ENCODE data around the gene ROBO1. TPM values are rescaled to one million over a fixed set of nuclear protein-coding genes. Genes with fewer than 3 reads are reported as not detected.

The ROBO1 gene
- total RNA-seq, 1 donor from 2014 or later: 169 TPM

DNA sequence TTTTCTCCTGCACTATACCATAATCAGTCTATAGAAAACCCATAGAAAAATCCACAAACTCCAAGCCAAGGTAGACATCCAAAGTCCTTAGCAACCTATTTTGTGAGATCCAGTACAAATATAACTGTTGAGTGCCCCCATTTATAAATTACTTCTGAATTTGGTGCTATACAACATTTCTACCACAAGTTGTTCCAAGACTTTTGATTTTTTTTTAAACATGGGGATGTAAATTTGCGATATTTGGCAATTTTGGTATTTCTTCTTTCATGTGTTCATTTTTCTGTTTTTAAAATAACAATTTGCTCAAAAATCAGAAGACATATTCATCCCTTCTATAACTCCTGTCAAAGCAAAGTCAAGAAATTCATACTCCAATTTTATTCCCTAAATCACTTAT is 763.8 kb downstream of the ROBO1 start:
- peaks cover 14% of the 10 kb centered on the region for H3K4me1 Mint-ChIP-seq
- no peaks in the 10 kb centered on the region for H3K36me3 ChIP-seq
- peaks cover 3% of the 10 kb centered on the region for H3K36me3 Mint-ChIP-seq
- peaks cover 69% of the 10 kb centered on the region for H4K20me1 ChIP-seq (ENCODE audit: low read depth)
- H2AFZ ChIP-seq (replicated peaks): no peak overlapping the region
- no peak overlapping the region for H3K4me3 ChIP-seq
- H3K4me2 ChIP-seq: no peak overlapping the region
- no peak for TF ChIP-seq EZH2 (IDR thresholded peaks at IDR 0.05)
- H3K9me3 Mint-ChIP-seq: peaks cover 7% of the 10 kb centered on the region
- no peaks in the 10 kb centered on the region for H3K9me3 ChIP-seq (ENCODE audit: low read depth)
- no peak for DNase-seq (ENCODE audit: low spot score)
- no peaks in the 10 kb centered on the region for H3K27me3 ChIP-seq
- peaks cover 100% of the 10 kb centered on the region for H3K79me2 ChIP-seq (ENCODE audit: low read depth)
- no peak overlapping the region for H3K9ac ChIP-seq
- H3K27me3 Mint-ChIP-seq (ENCODE audit: insufficient read depth, low read depth): peaks cover 2% of the 10 kb centered on the region
- H3K27ac ChIP-seq: no peak overlapping the region
- H3K4me3 Mint-ChIP-seq: no peak overlapping the region
- peaks cover 22% of the 10 kb centered on the region for H3F3A ChIP-seq (ENCODE audit: low read depth)
- peaks cover 59% of the 10 kb centered on the region for H3K4me1 ChIP-seq
- no peak overlapping the region for H3K27ac Mint-ChIP-seq

- H3K9ac ChIP-seq: no peak overlapping the region
- peaks cover 52% of the 10 kb centered on the region for H3K4me1 ChIP-seq
- no peaks in the 10 kb centered on the region for H3K36me3 ChIP-seq
- no peak overlapping the region for H3K27ac Mint-ChIP-seq
- peaks cover 14% of the 10 kb centered on the region for H3K4me1 Mint-ChIP-seq
- peaks cover 58% of the 10 kb centered on the region for H4K20me1 ChIP-seq (ENCODE audit: low read depth)
- no peaks in the 10 kb centered on the region for H3K27me3 ChIP-seq
- TF ChIP-seq CTCF (IDR thresholded peaks at IDR 0.05): no peak
- TF ChIP-seq EZH2 (IDR thresholded peaks at IDR 0.05): no peak
- TF ChIP-seq EZH2phosphoT487 (IDR thresholded peaks at IDR 0.05): no peak
- H3K79me2 ChIP-seq (ENCODE audit: low read depth): peaks cover 100% of the 10 kb centered on the region
- no peaks in the 10 kb centered on the region for H3K27me3 Mint-ChIP-seq (ENCODE audit: insufficient read depth, low read depth)
- no peaks in the 10 kb centered on the region for H3K9me3 ChIP-seq (ENCODE audit: low read depth)
- H3K4me2 ChIP-seq: peak overlapping the region; percentile 68
- peaks cover 7% of the 10 kb centered on the region for H3K9me3 Mint-ChIP-seq
- H2AFZ ChIP-seq (replicated peaks): no peak overlapping the region
- H3K36me3 Mint-ChIP-seq: peaks cover 3% of the 10 kb centered on the region
- no peak for DNase-seq (ENCODE audit: low spot score)
- peak overlapping the region; percentile 17 for H3K4me3 ChIP-seq
- peaks cover 22% of the 10 kb centered on the region for H3F3A ChIP-seq (ENCODE audit: low read depth)
- H3K27ac ChIP-seq: no peak overlapping the region
- no peak overlapping the region for H3K4me3 Mint-ChIP-seq
Observed at GRCh38 chr3:79002465-79003372, 765.1 kb downstream of the ROBO1 start.

DNA sequence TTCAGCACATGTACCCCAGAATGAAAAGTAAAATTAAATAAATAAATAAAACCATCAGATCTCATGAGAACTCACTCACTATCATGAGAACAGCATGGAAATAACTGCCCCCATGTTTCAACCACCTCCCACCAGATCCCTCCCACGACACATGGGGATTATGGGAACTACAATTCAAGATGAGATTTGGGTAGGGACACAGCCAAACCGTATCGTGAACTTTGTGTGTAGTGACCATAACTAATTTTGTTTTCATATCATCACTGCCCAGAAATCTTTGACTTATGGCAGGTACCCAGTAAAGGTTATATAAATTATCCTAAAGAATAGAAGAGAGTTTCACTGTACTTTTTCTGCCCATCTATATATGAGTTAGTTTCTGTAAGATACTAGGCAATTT is 766.5 kb downstream of the ROBO1 start:
- H3K4me3 ChIP-seq: no peak overlapping the region
- peaks cover 38% of the 10 kb centered on the region for H3K4me1 ChIP-seq
- H3K4me2 ChIP-seq: no peak overlapping the region
- H3K9ac ChIP-seq: no peak overlapping the region
- no peak for DNase-seq (ENCODE audit: low spot score)
- H3K36me3 ChIP-seq: no peaks in the 10 kb centered on the region
- H3K4me3 Mint-ChIP-seq: no peak overlapping the region
- no peaks in the 10 kb centered on the region for H3K9me3 ChIP-seq (ENCODE audit: low read depth)
- no peak overlapping the region for H3K27ac ChIP-seq
- H3K36me3 Mint-ChIP-seq: peaks cover 10% of the 10 kb centered on the region
- H3K4me1 Mint-ChIP-seq: peaks cover 14% of the 10 kb centered on the region
- no peaks in the 10 kb centered on the region for H3K27me3 ChIP-seq
- TF ChIP-seq CTCF (IDR thresholded peaks at IDR 0.05) (no peak), EZH2 (IDR thresholded peaks at IDR 0.05) (no peak), EZH2phosphoT487 (IDR thresholded peaks at IDR 0.05) (no peak)
- H2AFZ ChIP-seq (replicated peaks): no peak overlapping the region
- H4K20me1 ChIP-seq (ENCODE audit: low read depth): peaks cover 44% of the 10 kb centered on the region
- H3K27me3 Mint-ChIP-seq (ENCODE audit: insufficient read depth, low read depth): no peaks in the 10 kb centered on the region
- H3F3A ChIP-seq (ENCODE audit: low read depth): peaks cover 22% of the 10 kb centered on the region
- H3K9me3 Mint-ChIP-seq: peaks cover 11% of the 10 kb centered on the region
- no peak overlapping the region for H3K27ac Mint-ChIP-seq
- H3K79me2 ChIP-seq (ENCODE audit: low read depth): peaks cover 100% of the 10 kb centered on the region

- Histone ChIP-seq H2AFZ (replicated peaks) (no peak overlapping the region), H3F3A (ENCODE audit: low read depth) (peaks cover 24% of the 10 kb centered on the region), H3K27ac (no peak overlapping the region), H3K36me3 (no peaks in the 10 kb centered on the region), H3K4me1 (peaks cover 29% of the 10 kb centered on the region), H3K79me2 (ENCODE audit: low read depth) (peaks cover 100% of the 10 kb centered on the region), H3K4me2 (no peak overlapping the region), H3K27me3 (no peaks in the 10 kb centered on the region), H3K9me3 (ENCODE audit: low read depth) (no peaks in the 10 kb centered on the region), H3K9ac (no peak overlapping the region), H4K20me1 (ENCODE audit: low read depth) (peaks cover 22% of the 10 kb centered on the region), H3K4me3 (no peak overlapping the region)
- Mint-ChIP-seq H3K36me3 (peaks cover 12% of the 10 kb centered on the region), H3K27ac (no peak overlapping the region), H3K9me3 (peaks cover 17% of the 10 kb centered on the region), H3K27me3 (ENCODE audit: insufficient read depth, low read depth) (no peaks in the 10 kb centered on the region), H3K4me1 (peaks cover 7% of the 10 kb centered on the region), H3K4me3 (no peak overlapping the region)
- no peak for TF ChIP-seq EZH2phosphoT487 (IDR thresholded peaks at IDR 0.05)
- TF ChIP-seq CTCF (IDR thresholded peaks at IDR 0.05): no peak
- no peak for TF ChIP-seq EZH2 (IDR thresholded peaks at IDR 0.05)
- DNase-seq (ENCODE audit: low spot score): no peak
Observed at GRCh38 chr3:78999139-78999538, 768.7 kb downstream of the ROBO1 start.
